Mammary epithelial cell (primary cell): ENCODE measurements around the gene EMC9.

Experiments
- EZH2 ChIP-seq: IDR thresholded peaks from 2 replicates; pipeline ENCODE4 v1.6.1; 2012; ENCODE audit warnings: low read length, inconsistent platforms, borderline replicate concordance
- TF ChIP-seq, protein P1 (sequence below), 2 donors: IDR thresholded peaks in 1 of 2; conservative IDR thresholded peaks in 1 of 2; 2 replicates each; pipeline ENCODE4 v1.5.1; 2011 to 2012; ENCODE audit warnings: inconsistent platforms in 2 of 2, low read length in 2 of 2, mild to moderate bottlenecking in 2 of 2, control low read depth in 1 of 2, low read depth in 1 of 2; ENCODE audit not compliant: insufficient read depth in 1 of 2; ENCODE audit errors: extremely low read depth in 1 of 2

DNA sequence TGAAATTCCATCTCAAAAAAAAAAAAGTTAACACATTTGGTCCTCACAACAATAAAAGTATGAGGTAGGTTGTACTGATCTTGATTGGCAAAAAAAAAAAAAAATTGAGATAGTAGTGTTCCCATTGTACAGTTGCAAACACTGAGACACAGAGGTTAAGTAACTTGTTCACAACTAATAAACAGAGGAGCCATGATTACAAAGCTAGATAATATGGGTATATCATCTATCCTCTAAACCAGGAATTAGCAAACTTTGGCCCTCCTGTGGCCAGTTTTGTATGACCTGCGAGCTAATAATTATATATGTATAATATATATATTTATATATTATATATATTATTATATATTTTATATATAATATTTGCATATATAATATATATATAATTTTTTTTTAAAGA, 7.7 kb downstream of the EMC9 start:
- no peak for TF ChIP-seq EZH2
- TF ChIP-seq, protein P1, sequence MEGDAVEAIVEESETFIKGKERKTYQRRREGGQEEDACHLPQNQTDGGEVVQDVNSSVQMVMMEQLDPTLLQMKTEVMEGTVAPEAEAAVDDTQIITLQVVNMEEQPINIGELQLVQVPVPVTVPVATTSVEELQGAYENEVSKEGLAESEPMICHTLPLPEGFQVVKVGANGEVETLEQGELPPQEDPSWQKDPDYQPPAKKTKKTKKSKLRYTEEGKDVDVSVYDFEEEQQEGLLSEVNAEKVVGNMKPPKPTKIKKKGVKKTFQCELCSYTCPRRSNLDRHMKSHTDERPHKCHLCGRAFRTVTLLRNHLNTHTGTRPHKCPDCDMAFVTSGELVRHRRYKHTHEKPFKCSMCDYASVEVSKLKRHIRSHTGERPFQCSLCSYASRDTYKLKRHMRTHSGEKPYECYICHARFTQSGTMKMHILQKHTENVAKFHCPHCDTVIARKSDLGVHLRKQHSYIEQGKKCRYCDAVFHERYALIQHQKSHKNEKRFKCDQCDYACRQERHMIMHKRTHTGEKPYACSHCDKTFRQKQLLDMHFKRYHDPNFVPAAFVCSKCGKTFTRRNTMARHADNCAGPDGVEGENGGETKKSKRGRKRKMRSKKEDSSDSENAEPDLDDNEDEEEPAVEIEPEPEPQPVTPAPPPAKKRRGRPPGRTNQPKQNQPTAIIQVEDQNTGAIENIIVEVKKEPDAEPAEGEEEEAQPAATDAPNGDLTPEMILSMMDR (conservative IDR thresholded peaks at IDR 0.05 in 1 of 2, IDR thresholded peaks at IDR 0.05 in 1 of 2; ENCODE audit: extremely low read depth in 1 of 2, insufficient read depth in 1 of 2, low read depth in 1 of 2, low read length in 2 of 2), result no peak
